ENCODE results near the gene MFSD2A. TPM values are rescaled to one million over a fixed set of nuclear protein-coding genes. Genes with fewer than 3 reads are reported as not detected.

The MFSD2A gene
- total RNA-seq, 1 donor from 2014 or later, result 3.3 TPM

- no peaks in the 10 kb centered on the region for H3K9me3 ChIP-seq (ENCODE audit: insufficient read depth, low read depth, low read length)
- no peaks in the 10 kb centered on the region for H3K27me3 ChIP-seq (ENCODE audit: insufficient read depth, low read length)
- peaks cover 9% of the 10 kb centered on the region for H3K4me1 ChIP-seq (ENCODE audit: insufficient read depth, low read length)
- H3K27ac ChIP-seq (ENCODE audit: low read depth, low read length), result no peak overlapping the region
- no peak overlapping the region for H3K4me3 ChIP-seq (ENCODE audit: insufficient read depth, low read depth, low read length)
- TF ChIP-seq EZH2 (IDR thresholded peaks at IDR 0.05; ENCODE audit: insufficient read depth, low read length), result no peak
- TF ChIP-seq CTCF (IDR thresholded peaks at IDR 0.05; ENCODE audit: insufficient read depth, low read depth, low read length), result no peak
- no peak overlapping the region for H3K4me3 Mint-ChIP-seq (ENCODE audit: unreplicated experiment)
- H3K36me3 Mint-ChIP-seq (ENCODE audit: low read depth, unreplicated experiment), result peaks cover 3% of the 10 kb centered on the region
- H3K36me3 ChIP-seq (ENCODE audit: insufficient read depth, low read length), result no peaks in the 10 kb centered on the region
- no peak for DNase-seq (ENCODE audit: low read depth)
- no peak for FAIRE-seq
- peaks cover 2% of the 10 kb centered on the region for H3K9me3 Mint-ChIP-seq (ENCODE audit: unreplicated experiment)
- H3K4me2 ChIP-seq (ENCODE audit: low read length), result no peak overlapping the region
- no peak overlapping the region for H3K9ac ChIP-seq (ENCODE audit: low read length)
- H3K79me2 ChIP-seq (ENCODE audit: insufficient read depth, low read length), result peaks cover 7% of the 10 kb centered on the region
- peaks cover 7% of the 10 kb centered on the region for H3K4me1 Mint-ChIP-seq (ENCODE audit: low read depth, unreplicated experiment)
- peaks cover 1% of the 10 kb centered on the region for H4K20me1 ChIP-seq (ENCODE audit: insufficient read depth, low read length)
- H2AFZ ChIP-seq (ENCODE audit: low read depth, low read length), result no peak overlapping the region
- no peak overlapping the region for H3K27ac Mint-ChIP-seq (ENCODE audit: unreplicated experiment)
- peaks cover 25% of the 10 kb centered on the region for H3K27me3 Mint-ChIP-seq (ENCODE audit: low read depth, unreplicated experiment)
Measured at GRCh38 chr1:39951926-39952325, 3.0 kb upstream of the MFSD2A start.

GRCh38 chr1:39952359-39953110 is 2.4 kb upstream of the MFSD2A start:
- Mint-ChIP-seq H3K27ac (ENCODE audit: unreplicated experiment) (no peak overlapping the region), H3K9me3 (ENCODE audit: unreplicated experiment) (peaks cover 2% of the 10 kb centered on the region)
- no peak overlapping the region for H3K4me2 ChIP-seq (ENCODE audit: low read length)

More at GRCh38 chr1:39952359-39953110, 2.4 kb upstream of the MFSD2A start:
- Histone ChIP-seq H3K9me3 (ENCODE audit: insufficient read depth, low read depth, low read length) (no peaks in the 10 kb centered on the region), H3K27me3 (ENCODE audit: insufficient read depth, low read length) (no peaks in the 10 kb centered on the region), H3K9ac (ENCODE audit: low read length) (no peak overlapping the region), H3K79me2 (ENCODE audit: insufficient read depth, low read length) (peaks cover 11% of the 10 kb centered on the region), H4K20me1 (ENCODE audit: insufficient read depth, low read length) (peaks cover 7% of the 10 kb centered on the region), H3K27ac (ENCODE audit: low read depth, low read length) (no peak overlapping the region), H2AFZ (ENCODE audit: low read depth, low read length) (no peak overlapping the region), H3K36me3 (ENCODE audit: insufficient read depth, low read length) (no peaks in the 10 kb centered on the region), H3K4me3 (ENCODE audit: insufficient read depth, low read depth, low read length) (no peak overlapping the region), H3K4me1 (ENCODE audit: insufficient read depth, low read length) (peaks cover 9% of the 10 kb centered on the region)
- Mint-ChIP-seq H3K36me3 (ENCODE audit: low read depth, unreplicated experiment) (peaks cover 5% of the 10 kb centered on the region), H3K4me1 (ENCODE audit: low read depth, unreplicated experiment) (peaks cover 7% of the 10 kb centered on the region), H3K27me3 (ENCODE audit: low read depth, unreplicated experiment) (peaks cover 31% of the 10 kb centered on the region), H3K4me3 (ENCODE audit: unreplicated experiment) (no peak overlapping the region)
- TF ChIP-seq EZH2 (IDR thresholded peaks at IDR 0.05; ENCODE audit: insufficient read depth, low read length), result no peak
- TF ChIP-seq CTCF (IDR thresholded peaks at IDR 0.05; ENCODE audit: insufficient read depth, low read depth, low read length), result no peak
- DNase-seq (ENCODE audit: low read depth) (peak; percentile 21), FAIRE-seq (no peak)

All from astrocyte (in vitro differentiated cells and primary cell).